Activated naive CD4-positive, alpha-beta T cell treated with anti-CD3 and anti-CD28 coated beads, Interleukin-2, amount 10 ng/mL, durations not matched to agents 7 days and 5 days (primary cell): ENCODE measurements around the gene SH2B3.
A peak's percentile ranks its signal among the peaks of the same experiment; 100 is the strongest.

Experiments
- CTCF ChIA-PET: fragments of 350-600 bp; sonication (Branson Sonifier 250); formaldehyde crosslinking; loops from one replicate; lab custom pipeline; 2021; ENCODE audit warnings: antibody characterized with exemption; lab: Charles Lee
- DNase-seq: peaks from one replicate; pipeline ENCODE4 v3.0.0-alpha.2; 2020
- H3K27ac Mint-ChIP-seq: one replicate; pipeline ENCODE4 v1.8.0; 2021; ENCODE audit warnings: mild to moderate bottlenecking, moderate library complexity, mixed read lengths
- H3K27me3 Mint-ChIP-seq: one replicate; pipeline ENCODE4 v1.8.0; 2021; ENCODE audit warnings: mild to moderate bottlenecking, mixed read lengths
- H3K36me3 Mint-ChIP-seq: one replicate; pipeline ENCODE4 v1.8.0; 2021; ENCODE audit warnings: mixed read lengths
- H3K4me1 Mint-ChIP-seq: one replicate; pipeline ENCODE4 v1.8.0; 2021; ENCODE audit warnings: mixed read lengths
- H3K4me3 Mint-ChIP-seq: one replicate; pipeline ENCODE4 v1.8.0; 2021; ENCODE audit warnings: mild to moderate bottlenecking, moderate library complexity, mixed read lengths
- H3K9me3 Mint-ChIP-seq: one replicate; pipeline ENCODE4 v1.8.0; 2021; ENCODE audit warnings: mixed read lengths

The SH2B3 gene

DNA sequence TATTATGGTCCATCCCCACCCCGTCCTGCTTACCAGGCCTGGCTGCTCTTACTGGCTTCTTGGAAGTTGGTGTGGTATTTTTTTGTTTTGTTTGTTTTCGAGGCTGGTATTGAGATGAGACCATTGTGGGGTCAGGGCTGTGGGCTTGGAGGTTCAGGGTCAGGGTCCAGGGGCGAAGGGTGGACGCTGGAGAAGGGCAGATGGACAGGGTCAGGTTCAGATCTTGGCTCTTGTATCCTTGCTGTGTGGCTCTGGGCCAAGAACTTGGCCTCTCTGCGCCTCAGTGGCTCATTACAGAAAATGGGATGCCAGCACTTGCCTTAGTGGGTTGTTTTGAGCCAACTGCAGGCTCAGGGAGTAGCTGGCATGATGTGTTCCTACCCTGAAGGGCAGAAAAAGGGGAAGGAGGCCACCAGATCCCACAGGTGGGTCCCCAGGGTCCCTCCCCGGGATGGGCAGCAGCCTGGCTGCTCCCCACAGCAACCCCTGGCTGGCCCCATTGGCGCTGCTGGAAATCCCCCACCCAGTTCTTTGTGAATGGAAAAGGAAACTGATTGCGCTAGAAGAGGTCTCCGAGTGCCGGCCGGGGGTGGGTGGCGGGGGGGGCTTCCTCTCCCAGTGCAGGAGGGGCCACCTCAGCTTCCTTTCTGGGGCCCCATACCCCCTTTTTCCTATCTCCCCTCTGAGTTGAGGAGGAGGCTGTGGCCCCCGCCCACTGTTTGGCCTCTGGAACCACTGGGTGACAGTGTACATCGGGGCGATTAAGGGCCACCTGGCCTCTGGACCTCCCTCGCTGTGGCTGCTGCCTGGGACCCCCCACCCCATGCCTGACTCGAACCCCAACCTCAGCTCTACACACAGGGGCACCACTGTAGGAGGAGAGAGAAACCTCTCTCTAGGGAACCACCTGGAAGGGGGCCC is 25.0 kb downstream of the SH2B3 start:
- Mint-ChIP-seq H3K4me1 (peaks cover 98% of the 10 kb centered on the region), H3K4me3 (peak overlapping the region; percentile 67), H3K27ac (peak overlapping the region; percentile 100), H3K36me3 (peaks cover 33% of the 10 kb centered on the region), H3K9me3 (no peaks in the 10 kb centered on the region), H3K27me3 (peaks cover 7% of the 10 kb centered on the region)
- peak; percentile 84 for DNase-seq
- CTCF ChIA-PET, result interaction anchor here (0.8 to 4.3 kb wide), 10 partner anchors 13 to 34 kb away, joined by 3 to 27 read pairs (median 6); no protein-coding TSS in a partner anchor

DNA sequence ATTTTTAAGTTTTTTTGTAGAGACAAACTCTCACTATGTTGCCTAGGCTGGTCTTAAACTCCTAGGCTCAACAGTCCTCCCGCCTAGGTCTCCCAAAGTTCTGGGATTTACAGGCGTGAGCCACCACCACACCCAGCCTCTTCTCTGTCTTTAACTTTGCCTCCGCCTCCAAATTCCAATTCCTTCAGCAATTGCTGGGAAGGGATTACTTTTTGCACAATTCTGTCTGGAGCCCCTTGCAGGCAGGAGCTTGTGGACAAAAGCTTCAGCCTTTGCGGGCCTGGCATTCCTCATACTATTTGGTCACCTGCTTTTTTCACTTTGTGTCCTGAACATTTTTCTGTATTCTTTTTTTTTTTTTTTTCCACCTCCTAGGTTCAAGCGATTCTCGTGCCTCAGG is 26.0 kb downstream of the SH2B3 start:
- H3K36me3 Mint-ChIP-seq, result peaks cover 37% of the 10 kb centered on the region
- H3K9me3 Mint-ChIP-seq, result no peaks in the 10 kb centered on the region
- H3K4me3 Mint-ChIP-seq, result peak overlapping the region; percentile 60
- H3K4me1 Mint-ChIP-seq, result peaks cover 98% of the 10 kb centered on the region
- no peak for DNase-seq
- peak overlapping the region; percentile 100 for H3K27ac Mint-ChIP-seq
- peaks cover 8% of the 10 kb centered on the region for H3K27me3 Mint-ChIP-seq
- CTCF ChIA-PET, result interaction anchor here (1.2 to 4.3 kb wide), 5 partner anchors 12 to 35 kb away, joined by 3 to 27 read pairs (median 7); no protein-coding TSS in a partner anchor

DNA sequence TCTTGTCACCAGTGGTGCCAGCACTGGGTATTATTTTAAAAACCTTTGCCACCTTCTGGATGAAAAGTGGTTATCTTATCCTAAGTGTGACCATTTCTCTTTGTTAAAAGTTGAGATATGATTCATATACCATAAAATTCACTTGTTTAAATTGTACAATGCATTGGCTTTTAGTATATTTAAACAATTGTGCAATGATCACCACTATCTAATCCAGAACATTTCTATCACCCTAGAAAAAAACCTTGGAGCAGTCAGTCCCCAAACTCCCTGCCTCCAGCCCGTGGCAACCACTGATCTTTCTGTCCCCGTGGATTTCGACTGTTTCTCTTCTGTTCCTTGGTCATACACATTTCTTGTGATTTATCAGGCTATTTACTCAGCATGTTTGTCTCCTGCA is 28.3 kb downstream of the SH2B3 start:
- CTCF ChIA-PET, result interaction anchor here (1.1 to 3.6 kb wide), 7 partner anchors 10 to 37 kb away, joined by 3 to 26 read pairs (median 14); no protein-coding TSS in a partner anchor
- Mint-ChIP-seq H3K4me3 (peak overlapping the region; percentile 75), H3K9me3 (no peaks in the 10 kb centered on the region), H3K4me1 (peaks cover 98% of the 10 kb centered on the region), H3K27ac (peak overlapping the region; percentile 100), H3K36me3 (peaks cover 44% of the 10 kb centered on the region), H3K27me3 (peaks cover 8% of the 10 kb centered on the region)
- DNase-seq, result no peak

DNA sequence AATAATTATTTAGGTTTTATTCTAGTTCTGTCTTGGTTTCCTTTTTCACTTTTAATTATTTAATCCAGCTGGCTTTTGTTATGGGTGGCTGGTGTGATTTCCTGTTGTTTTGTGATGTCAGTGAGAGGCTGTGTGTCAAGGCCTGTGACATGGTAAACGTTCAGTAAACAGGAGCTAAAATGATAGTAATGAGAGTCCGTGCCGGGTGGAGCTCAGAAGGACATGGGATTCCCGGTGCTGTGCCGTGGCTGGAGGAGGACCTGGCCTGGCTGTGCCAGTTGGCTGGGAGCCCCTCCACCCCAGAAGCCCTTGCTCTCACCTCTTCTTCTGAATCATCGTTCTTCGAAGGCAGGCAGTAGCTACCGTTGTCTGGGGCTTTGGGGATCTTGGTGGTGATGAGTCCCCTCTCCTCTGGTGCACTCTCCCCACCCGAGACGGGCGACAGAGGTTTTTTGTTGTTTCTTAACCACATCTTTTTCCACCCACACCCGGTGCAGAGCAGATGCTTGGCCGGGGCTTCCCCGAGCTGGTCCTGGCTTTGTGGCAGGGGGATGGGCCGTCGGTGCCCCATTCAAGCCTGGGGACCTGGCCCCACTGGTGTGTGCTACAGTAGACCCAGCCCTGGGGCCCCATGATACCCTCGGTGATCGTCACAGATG is 29.1 kb downstream of the SH2B3 start:
- peaks cover 8% of the 10 kb centered on the region for H3K27me3 Mint-ChIP-seq

DNA sequence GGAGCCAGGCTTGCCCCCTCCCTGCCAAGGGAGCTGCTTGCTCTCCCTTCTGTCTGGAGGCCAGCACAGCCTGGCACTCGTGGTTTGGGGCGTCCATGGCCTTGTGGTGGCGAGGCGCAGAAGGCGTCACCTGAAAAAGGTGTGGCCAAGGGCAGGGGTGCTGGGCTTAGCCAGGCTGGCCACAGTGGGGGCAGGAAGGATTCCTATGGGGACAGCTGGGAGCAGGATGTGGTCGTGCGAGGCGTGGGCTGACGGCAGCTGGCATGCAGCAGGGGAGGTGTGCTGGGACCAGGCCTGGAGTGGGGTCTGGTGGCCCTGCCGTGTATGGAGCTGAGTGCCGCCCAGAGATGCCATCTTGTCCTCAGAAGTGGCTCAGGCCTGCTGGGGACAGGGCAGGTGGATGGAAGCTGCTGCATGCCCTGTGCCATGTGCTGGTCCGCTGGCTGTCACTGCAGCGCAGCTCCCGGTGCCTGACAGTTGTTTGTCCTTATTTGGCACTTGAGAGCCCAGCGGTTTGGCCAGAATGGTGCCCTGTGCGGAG is 30.0 kb downstream of the SH2B3 start:
- H3K27ac Mint-ChIP-seq, result peak overlapping the region; percentile 100
- peaks cover 8% of the 10 kb centered on the region for H3K27me3 Mint-ChIP-seq
- peaks cover 49% of the 10 kb centered on the region for H3K36me3 Mint-ChIP-seq
- no peak overlapping the region for H3K4me3 Mint-ChIP-seq
- peak; percentile 54 for DNase-seq
- H3K9me3 Mint-ChIP-seq, result no peaks in the 10 kb centered on the region
- peaks cover 92% of the 10 kb centered on the region for H3K4me1 Mint-ChIP-seq
- CTCF ChIA-PET, result interaction anchor here (1.5 to 3.6 kb wide), 5 partner anchors 9 to 39 kb away, joined by 3 to 26 read pairs (median 18); no protein-coding TSS in a partner anchor

More for the DNA sequence above, 29.1 kb downstream of the SH2B3 start:
- DNase-seq, result peak; percentile 89
- CTCF ChIA-PET, result interaction anchor here (1.1 to 3.6 kb wide), 8 partner anchors 9 to 38 kb away, joined by 3 to 26 read pairs (median 11); no protein-coding TSS in a partner anchor
- Mint-ChIP-seq H3K36me3 (peaks cover 45% of the 10 kb centered on the region), H3K4me3 (peak overlapping the region; percentile 75), H3K27ac (peak overlapping the region; percentile 100), H3K9me3 (no peaks in the 10 kb centered on the region), H3K4me1 (peaks cover 92% of the 10 kb centered on the region)

DNA sequence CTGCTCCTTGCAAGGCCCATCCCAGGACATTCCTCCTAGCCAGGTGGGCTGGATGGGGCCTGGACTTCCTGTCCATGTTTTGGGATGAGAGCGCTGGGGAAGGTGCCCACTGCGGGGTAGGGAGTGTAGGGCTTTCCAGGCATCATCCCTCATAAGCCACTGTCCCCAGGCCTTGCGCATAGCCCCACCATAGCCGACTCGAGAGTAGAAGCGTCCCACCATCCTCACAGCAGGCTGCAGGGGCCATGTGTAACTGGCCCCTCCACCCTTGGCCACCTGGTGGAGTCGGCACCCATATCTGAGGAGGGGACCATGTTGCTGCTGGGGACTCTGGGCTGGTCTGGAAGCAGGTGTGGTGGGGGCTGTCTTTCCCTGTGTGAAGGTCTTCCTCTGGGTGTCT is 30.5 kb downstream of the SH2B3 start:
- Mint-ChIP-seq H3K4me3 (no peak overlapping the region), H3K27ac (peak overlapping the region; percentile 100), H3K9me3 (no peaks in the 10 kb centered on the region), H3K27me3 (peaks cover 8% of the 10 kb centered on the region), H3K4me1 (peaks cover 92% of the 10 kb centered on the region), H3K36me3 (peaks cover 50% of the 10 kb centered on the region)
- no peak for DNase-seq
- CTCF ChIA-PET, result interaction anchor here (3.0 to 3.6 kb wide), 2 partner anchors 15 to 32 kb away, joined by 26 read pairs; no protein-coding TSS in a partner anchor

DNA sequence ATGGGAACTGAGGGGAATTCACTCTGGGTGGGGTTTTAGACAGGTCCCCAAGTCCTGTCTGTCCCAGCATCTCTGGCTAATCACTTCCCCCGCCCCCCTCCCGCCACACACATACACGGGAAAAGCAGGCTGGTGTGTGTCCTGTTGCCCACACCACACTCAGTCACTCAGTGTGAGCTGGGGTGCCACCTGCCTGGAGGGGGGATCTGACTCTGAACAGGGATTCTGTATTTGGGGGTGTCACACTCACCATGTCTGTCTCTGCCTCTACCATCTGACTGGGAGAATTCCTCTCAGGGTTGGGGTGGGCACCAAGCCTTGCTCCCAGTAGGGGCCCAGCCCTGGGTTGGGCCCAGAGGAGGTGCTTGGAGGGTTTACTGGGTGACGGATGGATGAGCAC is 31.1 kb downstream of the SH2B3 start:
- Mint-ChIP-seq H3K27ac (peak overlapping the region; percentile 100), H3K4me1 (peaks cover 92% of the 10 kb centered on the region), H3K27me3 (peaks cover 8% of the 10 kb centered on the region), H3K4me3 (no peak overlapping the region), H3K9me3 (no peaks in the 10 kb centered on the region), H3K36me3 (peaks cover 51% of the 10 kb centered on the region)
- no peak for DNase-seq
- CTCF ChIA-PET, result interaction anchor here (0.6 to 20.9 kb wide), 2 partner anchors 13 to 35 kb away, joined by 4 to 757 read pairs; partner anchors contain the start of gene SH2B3

DNA sequence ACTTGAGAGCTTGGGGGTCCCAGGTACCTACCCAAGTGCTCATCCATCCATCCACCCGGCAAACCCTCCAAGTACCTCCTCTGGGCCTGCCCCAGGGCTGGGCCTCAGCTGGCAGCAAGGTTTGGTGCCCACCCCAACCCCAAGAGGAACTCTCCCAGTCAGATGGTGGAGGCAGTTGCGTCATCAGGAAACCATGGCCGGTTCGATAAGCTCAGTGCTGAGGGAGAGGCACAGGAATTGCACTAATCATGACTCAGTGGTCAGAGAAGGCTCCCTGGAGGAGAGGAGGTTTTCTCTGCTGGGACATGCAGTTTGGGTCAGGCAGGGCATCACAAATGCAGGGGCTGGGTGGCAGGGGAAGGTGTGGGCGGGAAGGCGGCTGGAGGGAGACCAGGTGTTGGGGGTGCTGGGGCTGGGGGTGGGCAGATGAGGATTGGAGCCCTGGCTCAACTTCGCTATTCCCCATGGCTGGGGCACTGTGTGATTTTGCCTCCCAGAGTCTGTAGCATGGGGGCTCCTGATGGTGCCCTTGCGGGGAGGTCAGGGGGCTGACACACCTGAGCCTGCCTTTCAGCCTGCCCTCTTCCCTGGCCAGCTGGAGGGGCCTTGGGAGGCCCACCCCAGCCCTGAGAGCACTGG is 32.2 kb downstream of the SH2B3 start:
- CTCF ChIA-PET, result interaction anchor here (20.9 kb wide), 1 partner anchor 36 kb away, joined by 757 read pairs; the partner anchor contains the start of gene SH2B3
- peak overlapping the region; percentile 56 for H3K27ac Mint-ChIP-seq
- H3K9me3 Mint-ChIP-seq, result no peaks in the 10 kb centered on the region
- peaks cover 50% of the 10 kb centered on the region for H3K36me3 Mint-ChIP-seq
- peak; percentile 20 for DNase-seq
- H3K27me3 Mint-ChIP-seq, result peaks cover 8% of the 10 kb centered on the region
- no peak overlapping the region for H3K4me3 Mint-ChIP-seq
- peaks cover 92% of the 10 kb centered on the region for H3K4me1 Mint-ChIP-seq

DNA sequence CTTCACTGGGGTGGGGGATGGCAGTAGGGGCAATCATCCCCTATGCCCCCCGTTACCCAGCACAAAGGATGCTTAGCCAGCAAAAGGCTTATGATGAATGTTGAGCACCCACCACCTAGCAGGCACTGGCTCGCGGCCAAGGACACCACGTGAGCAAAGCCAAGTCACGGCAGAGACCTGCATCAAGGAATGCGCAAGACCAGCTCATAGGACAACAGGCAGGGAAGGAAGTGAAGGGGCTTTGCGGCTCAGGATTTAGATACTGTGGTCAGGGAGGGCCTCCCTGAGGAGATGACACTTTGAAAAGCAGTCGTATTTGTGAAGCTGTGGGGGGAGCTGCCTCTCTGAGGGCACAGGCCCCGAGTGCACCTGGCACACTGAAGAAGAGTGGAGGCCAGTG is 32.8 kb downstream of the SH2B3 start:
- Mint-ChIP-seq H3K9me3 (no peaks in the 10 kb centered on the region), H3K4me1 (peaks cover 92% of the 10 kb centered on the region), H3K4me3 (no peak overlapping the region), H3K27ac (peak overlapping the region; percentile 56), H3K27me3 (peaks cover 8% of the 10 kb centered on the region), H3K36me3 (peaks cover 51% of the 10 kb centered on the region)
- DNase-seq, result peak; percentile 43
- CTCF ChIA-PET, result interaction anchor here (20.9 kb wide), 1 partner anchor 36 kb away, joined by 757 read pairs; the partner anchor contains the start of gene SH2B3

DNA sequence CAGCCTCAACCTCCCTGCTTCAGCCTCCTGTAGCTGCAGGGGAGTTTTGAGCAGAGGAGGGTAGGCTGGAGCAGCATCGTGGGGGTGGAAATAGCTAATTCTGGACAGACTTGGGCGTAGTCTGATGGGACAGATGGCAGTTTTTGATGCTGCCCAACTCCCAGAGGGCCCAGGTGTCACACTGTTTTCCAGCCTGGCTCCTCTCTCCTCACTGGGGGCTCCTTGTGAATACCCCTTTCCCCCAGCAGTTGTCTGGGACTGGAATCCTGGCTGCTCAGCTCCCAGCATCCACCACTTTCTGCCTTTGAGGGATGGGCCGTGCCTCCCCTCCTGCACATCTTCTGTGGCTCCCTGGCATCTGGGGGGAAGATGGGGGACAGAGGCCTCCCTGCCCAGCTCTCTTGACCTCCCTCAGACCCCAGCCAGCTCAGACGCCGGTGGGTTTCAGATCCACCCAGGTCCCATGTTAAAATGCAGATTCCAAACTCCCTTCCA is 34.0 kb downstream of the SH2B3 start:
- Mint-ChIP-seq H3K4me1 (peaks cover 92% of the 10 kb centered on the region), H3K4me3 (no peak overlapping the region), H3K27ac (peak overlapping the region; percentile 15), H3K27me3 (peaks cover 7% of the 10 kb centered on the region), H3K9me3 (no peaks in the 10 kb centered on the region), H3K36me3 (peaks cover 49% of the 10 kb centered on the region)
- DNase-seq, result no peak
- CTCF ChIA-PET, result interaction anchor here (1.5 to 20.9 kb wide), 2 partner anchors 12 to 38 kb away, joined by 4 to 757 read pairs; partner anchors contain the start of gene SH2B3

DNA sequence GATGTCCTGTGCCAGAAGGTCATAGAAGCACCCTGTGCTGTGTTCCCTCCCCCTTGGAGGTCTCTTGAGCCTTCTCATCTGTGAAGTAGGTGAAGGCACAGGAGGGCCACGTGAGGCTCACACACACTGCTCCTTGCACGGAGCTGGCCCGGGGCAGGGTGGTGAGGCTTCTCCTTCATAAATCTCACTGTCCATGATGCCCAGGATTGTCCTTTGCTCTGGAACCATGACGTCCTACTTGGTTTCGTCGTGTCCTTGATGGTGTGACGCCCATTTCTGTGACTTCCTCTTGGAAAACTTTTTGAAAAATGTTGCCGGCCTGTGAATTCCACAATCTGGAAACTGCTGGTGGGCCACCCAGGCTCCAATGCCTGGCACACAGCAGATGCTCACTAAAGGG is 34.4 kb downstream of the SH2B3 start:
- Mint-ChIP-seq H3K27ac (peak overlapping the region; percentile 15), H3K9me3 (no peaks in the 10 kb centered on the region), H3K4me3 (no peak overlapping the region), H3K4me1 (peaks cover 92% of the 10 kb centered on the region), H3K36me3 (peaks cover 52% of the 10 kb centered on the region), H3K27me3 (peaks cover 4% of the 10 kb centered on the region)
- CTCF ChIA-PET, result interaction anchor here (1.5 to 20.9 kb wide), 2 partner anchors 12 to 38 kb away, joined by 4 to 757 read pairs; partner anchors contain the start of gene SH2B3
- DNase-seq, result no peak

DNA sequence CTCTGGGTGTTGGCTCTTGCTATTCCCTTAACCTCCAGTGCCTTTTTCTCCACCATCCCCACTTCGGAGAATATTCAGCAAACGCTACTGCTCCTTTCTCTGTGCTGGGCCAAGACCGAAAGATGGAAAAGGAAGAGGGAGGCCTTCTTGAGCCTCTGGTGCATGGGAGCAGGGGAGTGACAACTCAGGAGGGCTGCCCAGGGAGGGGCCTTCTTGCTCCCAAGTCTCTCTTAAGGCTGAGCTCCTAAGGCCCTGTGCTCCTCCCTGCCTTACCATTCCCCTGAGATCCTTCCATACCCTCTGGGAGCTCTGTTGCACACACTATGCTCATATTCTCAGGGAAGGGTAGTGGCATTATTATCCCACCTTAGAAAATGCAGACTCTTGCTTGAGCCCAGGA is 34.9 kb downstream of the SH2B3 start:
- no peak overlapping the region for H3K4me3 Mint-ChIP-seq
- peak overlapping the region; percentile 65 for H3K27ac Mint-ChIP-seq
- H3K27me3 Mint-ChIP-seq, result peaks cover 1% of the 10 kb centered on the region
- H3K36me3 Mint-ChIP-seq, result peaks cover 51% of the 10 kb centered on the region
- CTCF ChIA-PET, result interaction anchor here (1.5 to 20.9 kb wide), 2 partner anchors 11 to 39 kb away, joined by 4 to 757 read pairs; partner anchors contain the start of gene SH2B3
- H3K4me1 Mint-ChIP-seq, result peaks cover 92% of the 10 kb centered on the region
- DNase-seq, result no peak
- H3K9me3 Mint-ChIP-seq, result no peaks in the 10 kb centered on the region
